Measurements from ENCODE around the gene WDFY4.

The WDFY4 gene

DNA sequence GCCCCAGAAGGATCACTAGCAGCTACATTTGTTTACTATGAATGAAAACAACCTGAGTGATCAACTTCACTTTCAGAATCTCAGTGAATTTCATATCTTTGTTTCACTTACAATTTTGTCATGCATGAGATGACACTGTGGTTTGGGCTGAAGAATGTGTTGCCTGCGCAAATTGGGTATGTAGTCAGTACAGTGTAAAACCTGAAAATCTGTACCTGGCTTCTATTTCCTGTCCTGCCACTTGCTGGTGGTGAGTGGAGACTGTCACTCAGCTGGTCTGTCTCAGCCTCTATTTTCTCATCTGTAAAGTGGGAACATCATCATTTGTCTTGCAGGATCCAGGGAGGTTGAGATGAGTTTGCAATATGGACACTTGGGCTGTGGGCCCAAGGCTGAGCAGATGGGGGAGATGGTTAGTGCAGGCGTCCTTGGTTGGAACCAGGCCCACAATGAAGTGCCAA lies 118.0 kb downstream of the WDFY4 start:
- Histone ChIP-seq H3K4me2 (peak overlapping the region; percentile 75), H3K27ac (no peak overlapping the region), H3K27me3 (no peaks in the 10 kb centered on the region), H3K4me1 (peaks cover 68% of the 10 kb centered on the region), H4K20me1 (no peaks in the 10 kb centered on the region), H3K9ac (no peak overlapping the region), H3K9me3 (peaks cover 13% of the 10 kb centered on the region), H3K36me3 (peaks cover 9% of the 10 kb centered on the region), H3K4me3 (no peak overlapping the region)
- TF ChIP-seq Cebpa-rat (IDR thresholded peaks at IDR 0.05) = no peak

DNA sequence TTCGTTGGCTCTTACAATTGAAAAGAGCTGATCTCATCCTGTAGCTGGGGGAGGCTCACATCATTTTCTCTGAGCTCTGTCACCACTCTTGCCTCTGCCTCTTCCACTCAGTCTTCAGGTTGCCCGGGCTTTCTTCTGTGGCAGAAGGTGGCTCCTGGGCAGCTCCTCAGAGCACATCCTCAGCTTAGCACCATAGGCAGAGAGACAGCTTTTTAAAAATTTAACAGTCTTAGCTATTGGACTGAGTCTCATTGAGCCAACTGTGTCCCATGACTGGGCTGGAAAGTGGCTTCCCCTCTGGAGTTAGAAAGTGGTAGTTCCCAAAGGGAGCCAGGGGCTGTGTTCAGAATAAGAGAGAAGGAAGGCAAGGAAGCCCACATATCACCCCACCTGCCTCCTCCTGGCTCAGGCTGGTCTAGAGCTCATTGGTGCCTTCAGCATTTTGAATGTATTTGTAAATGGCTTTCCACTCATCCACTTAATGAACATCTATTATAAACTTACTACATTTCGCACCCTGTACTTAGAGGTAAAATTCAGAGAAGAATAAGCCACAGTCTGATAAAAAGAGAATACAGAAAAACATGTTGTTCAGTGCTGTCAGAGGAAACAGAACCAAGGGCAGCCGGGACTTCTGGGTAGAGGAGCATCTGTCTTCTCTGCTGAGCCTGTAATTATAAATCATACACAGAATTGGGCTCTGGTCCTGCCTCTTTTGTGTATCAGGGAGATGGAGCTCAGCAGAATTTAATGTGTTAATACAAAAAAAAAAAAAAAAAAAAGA lies 119.3 kb downstream of the WDFY4 start:
- H3K9ac ChIP-seq = no peak overlapping the region
- H3K4me1 ChIP-seq = peaks cover 68% of the 10 kb centered on the region
- H3K36me3 ChIP-seq = peaks cover 16% of the 10 kb centered on the region
- no peak for TF ChIP-seq Cebpa-rat (IDR thresholded peaks at IDR 0.05)
- H3K4me3 ChIP-seq = no peak overlapping the region
- peak overlapping the region; percentile 75 for H3K4me2 ChIP-seq
- no peaks in the 10 kb centered on the region for H3K27me3 ChIP-seq
- 0 out of 2 replicates have a peak overlapping the region, but pooled peaks have one; percentile 24 for H3K27ac ChIP-seq
- H4K20me1 ChIP-seq = no peaks in the 10 kb centered on the region
- H3K9me3 ChIP-seq = peaks cover 13% of the 10 kb centered on the region

DNA sequence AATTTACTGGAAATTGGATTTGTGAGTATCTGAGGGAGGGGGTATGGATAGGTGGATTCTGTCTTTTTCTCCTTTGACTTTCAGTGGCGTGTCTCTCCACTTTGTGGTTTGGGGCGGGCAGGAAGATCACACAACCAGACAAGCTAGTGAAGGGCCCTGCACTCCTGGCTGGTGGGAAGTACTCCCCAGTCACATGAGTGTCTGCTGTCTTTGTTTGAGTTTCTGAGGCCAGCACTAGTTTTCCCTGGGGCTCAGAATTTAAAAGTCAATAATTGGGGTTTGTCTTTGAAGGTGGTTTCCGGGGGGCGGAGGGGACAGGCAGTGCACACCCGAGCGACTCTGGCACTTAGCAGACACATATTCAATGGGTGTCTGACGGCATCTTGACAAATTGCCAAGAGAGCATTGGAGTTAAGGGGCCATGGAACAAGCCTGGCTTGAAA lies 120.1 kb downstream of the WDFY4 start:
- peak overlapping the region; percentile 11; the same call in 1 of the 2 replicates for H3K27ac ChIP-seq
- peaks cover 68% of the 10 kb centered on the region for H3K4me1 ChIP-seq
- H3K9ac ChIP-seq = no peak overlapping the region
- H3K4me2 ChIP-seq = peak overlapping the region; percentile 75
- H3K27me3 ChIP-seq = no peaks in the 10 kb centered on the region
- peaks cover 12% of the 10 kb centered on the region for H3K9me3 ChIP-seq
- peaks cover 24% of the 10 kb centered on the region for H3K36me3 ChIP-seq
- no peak overlapping the region for H3K4me3 ChIP-seq
- TF ChIP-seq Cebpa-rat (IDR thresholded peaks at IDR 0.05) = no peak
- no peaks in the 10 kb centered on the region for H4K20me1 ChIP-seq

DNA sequence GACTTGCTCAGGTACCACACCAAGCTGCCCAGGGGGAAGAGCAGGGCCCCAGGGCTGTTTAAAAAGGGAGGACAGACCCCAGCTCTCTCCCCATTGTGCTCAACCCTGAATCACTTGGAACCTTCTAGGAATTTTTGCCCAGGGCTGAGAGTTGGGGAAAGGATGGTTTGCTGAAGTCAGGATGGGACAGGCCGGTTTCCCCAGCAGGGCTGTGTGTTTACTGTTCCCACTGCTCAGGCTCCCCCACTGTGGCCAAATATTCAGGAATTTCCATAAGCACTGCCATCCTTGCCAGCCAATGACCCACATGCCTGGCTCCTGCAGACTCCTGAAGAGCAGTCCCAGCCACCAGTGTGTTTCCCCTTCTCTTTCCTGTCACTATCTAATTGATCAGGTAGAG lies 120.7 kb downstream of the WDFY4 start:
- no peaks in the 10 kb centered on the region for H3K27me3 ChIP-seq
- H3K36me3 ChIP-seq = peaks cover 28% of the 10 kb centered on the region
- peaks cover 6% of the 10 kb centered on the region for H3K9me3 ChIP-seq
- H3K27ac ChIP-seq = 0 out of 2 replicates have a peak overlapping the region, but pooled peaks have one; percentile 11
- H4K20me1 ChIP-seq = no peaks in the 10 kb centered on the region
- peaks cover 61% of the 10 kb centered on the region for H3K4me1 ChIP-seq
- H3K4me2 ChIP-seq = peak overlapping the region; percentile 75
- no peak overlapping the region for H3K4me3 ChIP-seq
- H3K9ac ChIP-seq = no peak overlapping the region
- TF ChIP-seq Cebpa-rat (IDR thresholded peaks at IDR 0.05) = no peak

DNA sequence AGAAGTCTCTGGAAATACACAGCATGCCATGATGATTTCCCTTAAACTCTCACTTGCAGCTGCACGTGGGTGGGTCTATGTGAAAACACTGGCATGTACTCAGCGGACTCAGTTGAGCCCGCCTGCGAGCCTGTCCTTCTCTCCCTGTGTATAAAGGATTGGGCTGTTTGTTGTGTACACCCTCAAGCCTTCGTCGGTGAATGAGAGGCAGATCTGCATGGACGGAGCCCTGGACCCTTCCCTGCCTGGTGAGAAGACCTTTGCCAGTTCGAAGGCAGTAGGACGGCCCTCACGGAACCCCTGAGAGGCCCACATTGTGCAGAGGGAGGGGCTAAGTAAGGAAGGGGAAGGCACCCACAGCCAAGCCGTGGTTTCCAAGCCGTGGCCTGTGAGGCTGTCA lies 121.2 kb downstream of the WDFY4 start:
- H3K27ac ChIP-seq = no peak overlapping the region
- peaks cover 33% of the 10 kb centered on the region for H3K36me3 ChIP-seq
- H3K4me3 ChIP-seq = no peak overlapping the region
- H3K4me1 ChIP-seq = peaks cover 57% of the 10 kb centered on the region
- no peak for TF ChIP-seq Cebpa-rat (IDR thresholded peaks at IDR 0.05)
- H3K9ac ChIP-seq = no peak overlapping the region
- peak overlapping the region; percentile 75 for H3K4me2 ChIP-seq
- H3K27me3 ChIP-seq = no peaks in the 10 kb centered on the region
- no peaks in the 10 kb centered on the region for H4K20me1 ChIP-seq
- peaks cover 1% of the 10 kb centered on the region for H3K9me3 ChIP-seq

DNA sequence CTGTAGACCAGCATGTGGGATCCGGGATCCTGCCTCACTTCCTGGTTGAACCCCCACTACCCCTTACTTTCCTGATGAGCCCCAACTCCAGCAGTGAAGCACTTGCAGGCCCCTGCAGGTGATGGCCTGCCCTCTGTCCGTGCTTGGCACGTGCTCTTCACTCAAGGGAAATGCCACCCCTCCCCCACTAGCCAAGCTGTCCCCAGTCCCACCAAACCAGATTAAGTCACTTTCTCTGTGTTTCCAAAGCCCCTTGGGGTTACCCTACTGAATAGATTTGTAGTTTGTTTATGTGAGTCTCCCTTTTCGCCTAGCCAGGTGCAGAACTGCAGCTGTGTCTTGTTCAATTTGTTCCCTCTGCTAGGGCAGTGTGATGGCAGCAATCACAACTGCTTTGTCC lies 121.7 kb downstream of the WDFY4 start:
- no peaks in the 10 kb centered on the region for H4K20me1 ChIP-seq
- TF ChIP-seq Cebpa-rat (IDR thresholded peaks at IDR 0.05) = no peak
- H3K27me3 ChIP-seq = no peaks in the 10 kb centered on the region
- no peak overlapping the region for H3K9ac ChIP-seq
- no peak overlapping the region for H3K27ac ChIP-seq
- H3K36me3 ChIP-seq = peaks cover 34% of the 10 kb centered on the region
- no peaks in the 10 kb centered on the region for H3K9me3 ChIP-seq
- peaks cover 52% of the 10 kb centered on the region for H3K4me1 ChIP-seq
- peak overlapping the region; percentile 75 for H3K4me2 ChIP-seq
- no peak overlapping the region for H3K4me3 ChIP-seq

DNA sequence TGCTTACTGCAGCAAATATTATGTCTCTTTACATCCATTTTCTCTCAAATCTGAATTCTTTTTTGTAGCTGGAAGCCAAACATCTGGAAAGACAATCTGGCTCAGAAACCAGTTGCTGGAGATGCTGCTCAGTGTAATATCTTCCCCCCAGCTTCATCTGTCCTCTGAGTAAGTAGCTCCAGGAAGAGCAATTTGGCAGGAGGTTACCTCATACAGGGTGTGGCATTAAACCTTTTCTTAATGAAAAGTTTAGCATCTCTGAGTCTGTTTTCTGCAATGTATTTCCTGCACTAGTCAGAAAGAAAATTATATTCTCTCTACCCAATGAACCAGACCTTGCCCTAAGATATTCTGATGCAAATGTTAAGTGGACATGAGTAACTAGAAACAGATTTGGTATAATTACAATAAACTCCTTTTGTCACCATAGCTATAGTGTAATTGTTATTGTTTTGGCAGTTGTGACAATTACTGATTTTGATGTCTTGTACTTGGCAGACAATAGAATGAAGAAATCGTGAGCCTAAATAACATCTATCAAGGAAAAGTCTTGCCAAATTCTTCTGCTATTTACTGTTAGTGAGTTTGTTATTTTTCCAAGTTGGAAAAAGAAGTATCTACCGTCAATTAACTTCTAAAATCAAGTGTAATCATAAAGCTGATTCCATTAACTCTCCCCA lies 123.3 kb downstream of the WDFY4 start:
- H3K36me3 ChIP-seq = peaks cover 45% of the 10 kb centered on the region

DNA sequence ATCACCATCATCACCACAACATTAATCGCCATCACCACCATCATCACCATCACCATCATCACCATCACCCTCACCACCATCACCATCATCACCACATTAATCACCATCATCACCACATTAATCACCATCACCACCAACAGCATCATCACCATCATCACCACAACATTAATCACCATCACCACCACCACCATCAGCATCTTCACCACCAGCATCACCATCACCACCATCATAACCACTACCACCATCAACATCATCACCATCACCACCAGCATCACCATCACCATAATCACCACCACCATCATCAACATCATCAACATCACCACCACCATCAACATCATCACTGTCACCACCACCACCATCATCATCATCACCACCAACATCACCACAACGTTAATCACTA lies 124.6 kb downstream of the WDFY4 start:
- H3K4me2 ChIP-seq = no peak overlapping the region
- no peaks in the 10 kb centered on the region for H3K27me3 ChIP-seq
- H3K9me3 ChIP-seq = no peaks in the 10 kb centered on the region
- H3K4me3 ChIP-seq = no peak overlapping the region
- no peak for TF ChIP-seq Cebpa-rat (IDR thresholded peaks at IDR 0.05)
- H3K4me1 ChIP-seq = peaks cover 24% of the 10 kb centered on the region
- no peak overlapping the region for H3K27ac ChIP-seq
- peaks cover 47% of the 10 kb centered on the region for H3K36me3 ChIP-seq
- H4K20me1 ChIP-seq = no peaks in the 10 kb centered on the region
- H3K9ac ChIP-seq = no peak overlapping the region

More for the DNA sequence above, 123.3 kb downstream of the WDFY4 start:
- Histone ChIP-seq H3K27ac (no peak overlapping the region), H3K4me1 (peaks cover 38% of the 10 kb centered on the region), H4K20me1 (no peaks in the 10 kb centered on the region), H3K4me2 (no peak overlapping the region), H3K9ac (no peak overlapping the region), H3K4me3 (no peak overlapping the region), H3K27me3 (no peaks in the 10 kb centered on the region), H3K9me3 (no peaks in the 10 kb centered on the region)
- no peak for TF ChIP-seq Cebpa-rat (IDR thresholded peaks at IDR 0.05)

DNA sequence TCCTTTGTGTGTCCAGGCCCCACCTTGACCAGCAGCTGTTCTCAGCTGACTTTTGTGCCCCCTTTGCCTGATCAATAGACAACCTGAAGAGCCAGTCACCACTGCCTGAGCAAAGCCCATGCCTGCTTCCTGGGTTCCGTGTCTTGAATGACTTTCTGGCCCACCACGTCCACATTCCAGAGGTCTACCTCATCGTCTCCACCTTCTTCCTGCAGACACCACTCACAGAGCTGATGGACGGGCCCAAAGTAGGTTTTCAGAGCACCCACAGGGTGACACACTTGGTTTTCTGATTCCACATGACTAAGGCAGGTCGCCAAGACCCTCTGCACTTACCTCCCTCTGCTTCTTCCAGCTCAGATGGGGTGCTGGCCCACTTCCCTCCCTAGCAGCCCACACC lies 126.8 kb downstream of the WDFY4 start:
- peaks cover 2% of the 10 kb centered on the region for H3K4me1 ChIP-seq
- no peak overlapping the region for H3K9ac ChIP-seq
- no peak overlapping the region for H3K4me2 ChIP-seq
- H3K9me3 ChIP-seq = no peaks in the 10 kb centered on the region
- H3K27ac ChIP-seq = no peak overlapping the region
- H3K36me3 ChIP-seq = peaks cover 41% of the 10 kb centered on the region
- TF ChIP-seq Cebpa-rat (IDR thresholded peaks at IDR 0.05) = no peak
- H4K20me1 ChIP-seq = no peaks in the 10 kb centered on the region
- H3K4me3 ChIP-seq = no peak overlapping the region
- no peaks in the 10 kb centered on the region for H3K27me3 ChIP-seq

DNA sequence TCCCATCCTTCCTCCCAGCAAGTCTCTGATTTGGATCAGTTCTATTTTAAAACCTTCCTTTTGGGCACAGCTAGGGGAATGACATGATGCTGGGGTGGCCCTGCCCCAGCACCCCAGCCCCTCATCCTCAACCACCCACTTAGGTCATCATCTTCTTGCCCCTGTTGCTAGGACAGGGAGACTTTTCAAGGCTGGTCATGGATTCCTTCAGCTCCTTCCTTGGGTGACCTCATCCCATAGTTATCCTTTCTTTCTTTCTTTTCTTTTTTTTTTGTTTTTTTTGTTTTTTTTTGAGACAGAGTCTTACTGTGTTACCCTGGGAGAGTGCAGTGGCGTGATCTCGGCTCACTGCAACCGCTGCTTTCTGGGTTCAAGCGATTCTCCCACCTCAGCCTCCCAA lies 127.2 kb downstream of the WDFY4 start:
- Histone ChIP-seq H3K4me1 (no peaks in the 10 kb centered on the region), H3K9me3 (no peaks in the 10 kb centered on the region), H3K36me3 (peaks cover 41% of the 10 kb centered on the region)

More for the DNA sequence above, 127.2 kb downstream of the WDFY4 start:
- Histone ChIP-seq H3K27ac (no peak overlapping the region), H3K27me3 (no peaks in the 10 kb centered on the region), H3K9ac (no peak overlapping the region), H3K4me2 (no peak overlapping the region), H4K20me1 (no peaks in the 10 kb centered on the region), H3K4me3 (no peak overlapping the region)
- TF ChIP-seq Cebpa-rat (IDR thresholded peaks at IDR 0.05) = no peak

Measured in BLaER1 (cell line).